Ecto neural progenitor cell (in vitro differentiated cells): ENCODE results near the gene SLC16A9.

Experiments
- DNase-seq: peaks from one replicate; pipeline ENCODE4 v3.0.0-alpha.2; 2018; ENCODE audit warnings: low spot score

Gene SLC16A9

DNA sequence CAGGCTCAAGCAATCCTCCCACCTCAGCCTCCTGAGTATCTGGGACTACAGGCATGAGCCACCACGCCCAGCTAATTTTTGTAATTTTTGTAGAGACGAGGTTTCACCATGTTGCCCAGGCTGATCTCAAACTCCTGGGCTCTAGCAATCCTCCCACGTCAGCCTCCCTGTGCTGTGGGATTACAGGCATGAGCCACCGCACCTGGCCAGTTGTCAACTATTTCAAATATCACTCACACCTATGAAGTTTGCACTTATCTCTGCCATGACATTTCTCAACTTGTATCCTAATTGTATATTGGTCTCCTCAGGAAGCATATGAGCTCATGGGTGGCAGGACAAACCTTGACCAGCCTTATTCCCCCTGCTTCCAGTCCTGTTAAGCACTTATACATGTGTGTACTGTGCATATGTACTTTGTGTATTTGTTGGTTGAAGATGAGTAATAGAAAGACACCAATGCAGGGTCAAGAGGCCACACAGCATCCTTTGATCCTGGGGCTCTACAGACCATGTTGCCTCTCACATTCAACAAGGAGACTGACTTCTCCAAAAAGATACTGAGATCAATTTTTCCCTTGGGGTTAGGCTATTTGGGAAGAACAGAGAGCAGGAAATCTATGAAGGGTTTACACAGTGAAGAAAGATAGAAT lies 82.2 kb downstream of the SLC16A9 start:
- no peak for DNase-seq

DNA sequence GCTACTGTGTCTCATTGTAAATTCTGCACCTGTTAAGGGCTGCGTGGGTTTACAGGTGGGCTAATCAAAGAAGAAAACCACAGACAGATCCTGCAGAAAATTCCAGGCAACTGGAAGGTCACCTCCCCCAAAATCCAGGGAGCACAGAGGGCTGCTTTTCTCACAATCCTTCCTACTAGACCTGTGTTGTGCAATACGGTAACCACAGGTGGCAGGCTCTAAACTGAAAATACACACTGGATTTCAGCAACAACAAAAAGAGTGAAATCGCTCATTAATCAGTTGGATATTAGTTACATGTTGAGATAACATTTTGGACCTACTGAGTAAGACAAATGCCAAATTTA lies 83.2 kb downstream of the SLC16A9 start:
- no peak for DNase-seq

DNA sequence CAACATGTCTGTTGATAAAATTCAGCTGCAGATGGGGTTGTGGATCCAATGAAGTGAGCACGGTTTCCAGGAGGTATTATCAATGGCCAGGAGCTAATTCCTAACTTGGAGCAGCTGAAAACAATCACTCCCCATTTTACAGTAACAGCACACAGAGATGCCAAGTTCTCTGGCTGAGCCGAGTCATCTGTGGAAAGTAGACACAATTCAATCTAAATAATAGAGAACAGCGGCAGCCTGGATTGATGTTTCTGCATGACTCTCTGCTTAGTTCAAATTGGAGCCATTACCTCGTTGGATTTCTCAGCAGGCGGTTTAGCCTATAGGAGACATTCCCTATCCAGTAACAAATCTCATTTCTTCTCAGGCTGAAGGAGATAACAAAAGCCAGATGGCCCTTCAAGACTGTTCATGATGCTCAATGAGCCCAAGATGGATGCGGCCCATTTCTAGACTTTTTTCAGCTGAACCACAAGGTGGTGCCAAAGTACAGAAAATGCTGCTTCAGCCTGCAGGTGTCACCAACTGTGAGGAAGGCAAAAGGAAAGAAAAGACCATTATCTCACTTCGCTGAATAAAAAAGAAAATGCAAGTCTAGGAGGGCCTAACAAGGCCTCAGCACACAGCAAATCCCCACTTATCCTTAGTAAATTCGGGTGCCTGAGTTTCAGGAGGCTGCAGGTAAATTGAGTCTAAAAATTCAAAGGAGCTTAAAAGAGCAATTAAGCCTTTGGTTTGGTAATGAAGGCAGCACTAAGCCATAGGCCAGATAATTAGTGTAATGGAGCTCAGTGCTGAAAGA lies 83.7 kb downstream of the SLC16A9 start:
- DNase-seq: peak; percentile 67

DNA sequence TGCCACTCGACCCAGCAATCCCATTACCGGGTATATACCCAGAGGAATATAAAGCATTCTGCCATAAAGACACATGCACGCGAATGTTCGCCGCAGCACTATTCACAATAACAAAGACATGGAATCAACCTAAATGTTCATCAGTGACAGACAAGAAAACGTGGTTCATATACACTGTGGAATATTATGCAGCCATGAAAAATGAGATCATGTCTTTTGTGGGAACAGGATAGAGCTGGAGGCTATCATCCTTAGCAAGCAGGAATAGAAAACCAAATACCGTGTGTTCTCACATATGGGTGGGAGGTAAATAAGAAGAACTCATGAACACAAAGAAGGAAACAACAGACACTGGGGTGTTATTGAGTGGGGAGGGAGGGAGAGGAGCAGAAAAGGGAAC lies 84.7 kb downstream of the SLC16A9 start:
- DNase-seq: no peak

DNA sequence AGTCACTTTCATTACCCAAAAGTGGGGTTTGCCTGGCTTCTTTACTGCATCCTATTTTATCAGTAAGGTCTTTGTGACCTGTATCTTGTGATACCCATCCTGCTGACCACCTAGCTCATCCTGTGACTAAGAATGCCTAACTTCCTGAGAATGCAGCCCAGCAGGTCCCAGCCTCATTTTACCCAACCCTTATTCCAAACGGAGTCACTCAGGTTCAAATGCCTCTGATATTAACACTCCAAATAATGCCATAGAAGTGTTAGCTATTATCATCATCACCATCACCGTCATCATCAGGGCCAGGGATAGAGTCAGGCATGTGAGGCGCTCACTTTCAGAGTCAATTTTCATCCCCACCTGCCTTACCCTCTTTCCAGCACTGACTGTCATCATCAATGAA lies 85.5 kb downstream of the SLC16A9 start:
- no peak for DNase-seq

DNA sequence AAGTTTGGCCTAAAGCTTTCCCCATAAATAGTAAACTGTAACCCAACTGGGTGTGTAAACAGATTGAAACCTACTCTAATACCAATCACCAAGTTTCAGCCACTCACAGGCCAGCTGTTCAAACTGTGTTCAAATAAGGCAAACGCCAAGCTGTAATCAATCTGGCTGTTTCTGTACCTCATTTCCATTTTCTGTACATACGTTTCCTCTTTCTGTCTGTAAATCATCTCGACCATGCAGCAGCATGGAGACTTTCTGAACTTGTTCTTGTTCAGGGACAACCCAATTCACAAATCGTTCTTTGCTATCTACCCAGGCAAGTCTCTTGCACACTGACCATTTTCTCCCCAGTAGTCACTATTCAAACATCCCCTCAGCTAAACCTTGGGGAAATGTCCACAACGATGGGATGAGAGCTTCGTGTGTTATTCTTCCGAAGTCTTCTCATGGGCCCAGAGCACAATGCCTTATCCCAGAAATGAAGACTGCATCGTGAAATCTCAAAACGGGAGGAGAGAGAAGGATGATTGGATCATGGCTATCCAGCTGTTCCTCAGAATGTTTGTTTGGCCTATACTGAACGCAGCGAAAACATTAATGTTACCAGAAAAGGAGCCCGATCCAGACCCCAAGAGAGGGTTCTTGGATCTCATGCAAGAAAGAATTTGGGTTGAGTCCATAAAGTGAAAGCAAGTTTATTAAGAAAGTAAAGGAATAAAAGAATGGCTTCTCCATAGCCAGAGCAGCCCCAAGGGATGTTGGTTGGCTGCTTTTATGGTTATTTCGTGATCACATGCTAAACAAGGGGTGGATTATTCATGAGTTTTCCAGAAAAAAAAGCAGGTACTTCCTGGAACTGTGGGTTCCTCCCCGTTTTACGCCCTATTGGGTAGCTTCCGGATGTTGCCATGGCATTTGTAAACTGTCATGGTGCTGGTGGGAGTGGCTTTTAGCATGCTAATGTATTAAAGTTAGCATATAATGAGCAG lies 86.2 kb downstream of the SLC16A9 start:
- DNase-seq: no peak

DNA sequence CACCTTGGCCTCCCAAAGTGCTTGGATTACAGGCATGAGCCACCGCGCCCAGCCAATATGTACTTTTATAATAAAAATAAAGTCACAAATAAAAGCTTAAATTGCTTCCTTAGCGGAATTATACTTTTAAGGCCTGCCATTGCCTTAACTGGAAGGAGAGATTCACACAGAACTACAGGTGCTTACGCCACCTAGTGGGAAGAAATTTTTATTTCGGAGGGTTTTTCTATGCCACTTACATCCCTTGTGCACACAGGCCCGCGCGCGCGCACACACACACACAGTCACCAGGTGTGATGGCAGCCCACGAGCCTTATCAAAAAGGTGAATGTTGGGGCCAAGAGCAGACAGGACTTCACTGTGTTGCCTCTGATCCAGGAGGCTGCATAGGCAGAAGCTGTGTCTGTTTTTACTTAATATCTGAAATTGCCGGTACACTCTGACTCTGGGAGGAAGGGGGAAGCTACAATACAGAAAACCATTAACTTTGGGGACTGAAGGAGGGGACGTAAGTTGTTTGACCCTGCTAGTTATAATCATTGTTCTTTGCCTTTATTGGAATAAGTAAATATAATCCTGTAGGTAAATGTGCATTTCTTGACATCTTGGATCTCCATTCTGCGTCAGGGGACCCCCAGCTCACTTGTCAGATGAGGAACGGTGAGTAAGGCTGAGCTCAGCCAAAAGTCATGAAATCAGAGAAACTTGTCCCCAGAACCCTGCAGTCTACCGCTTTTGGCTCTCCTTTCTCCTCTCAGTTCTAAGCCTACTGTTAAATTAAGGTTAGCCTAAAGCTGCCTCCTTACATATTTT lies 87.1 kb downstream of the SLC16A9 start:
- DNase-seq: peak; percentile 58

DNA sequence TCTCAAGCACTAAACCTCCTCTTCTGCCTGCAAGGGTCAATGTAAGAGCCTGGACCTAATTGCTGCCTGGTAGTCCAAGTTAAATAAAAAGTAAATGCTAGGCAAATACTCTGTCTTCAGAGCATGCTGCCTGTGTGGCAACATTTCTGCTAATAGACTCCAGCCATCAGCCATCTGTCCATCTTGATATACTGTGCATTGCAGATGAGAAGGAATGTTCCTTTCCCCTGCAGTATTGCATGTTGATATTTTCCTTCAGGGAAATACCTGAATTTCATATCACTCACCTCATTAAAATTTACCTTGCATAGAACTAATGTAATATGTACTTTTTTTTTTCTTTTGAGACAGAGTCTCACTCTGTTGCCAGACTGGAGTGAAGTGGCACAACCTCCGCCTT lies 87.9 kb downstream of the SLC16A9 start:
- DNase-seq: no peak

DNA sequence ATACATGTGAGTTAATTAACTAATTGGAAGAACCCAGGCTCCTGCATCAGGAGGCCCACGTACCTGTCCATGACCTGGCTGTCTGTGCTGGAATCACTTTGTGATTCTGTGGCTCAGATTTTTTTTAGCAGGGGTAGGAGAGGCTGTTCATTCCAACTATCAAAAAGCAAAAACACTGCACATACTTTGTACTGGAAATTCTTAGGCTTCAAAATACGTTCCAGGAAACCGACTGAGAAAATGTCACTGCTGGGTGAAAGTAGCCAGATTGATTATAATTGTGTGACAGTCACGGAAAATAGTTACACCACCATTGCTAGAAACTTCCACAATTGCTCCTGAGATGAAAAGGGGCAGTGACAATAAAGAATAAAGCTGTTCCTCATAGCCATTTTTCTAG lies 91.0 kb downstream of the SLC16A9 start:
- DNase-seq: no peak

DNA sequence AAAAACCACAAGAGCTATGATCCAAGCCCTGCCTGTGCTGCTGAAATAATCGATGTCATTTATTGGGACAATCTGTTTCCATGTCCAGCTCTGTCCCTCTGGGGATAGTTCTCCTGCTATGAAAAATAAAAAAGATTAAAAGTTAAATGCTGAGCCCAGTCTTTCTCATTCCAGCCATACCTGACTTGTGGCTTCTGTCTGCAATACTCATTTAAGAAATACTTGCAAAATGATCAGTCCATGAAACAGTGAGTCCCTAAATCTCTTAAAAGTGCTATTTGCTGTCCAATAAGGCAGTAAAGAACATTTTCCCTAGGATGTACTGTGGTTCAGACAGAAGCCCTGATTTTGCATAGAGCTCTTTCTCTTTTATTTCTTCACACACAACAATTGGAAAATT lies 91.7 kb downstream of the SLC16A9 start:
- no peak for DNase-seq

DNA sequence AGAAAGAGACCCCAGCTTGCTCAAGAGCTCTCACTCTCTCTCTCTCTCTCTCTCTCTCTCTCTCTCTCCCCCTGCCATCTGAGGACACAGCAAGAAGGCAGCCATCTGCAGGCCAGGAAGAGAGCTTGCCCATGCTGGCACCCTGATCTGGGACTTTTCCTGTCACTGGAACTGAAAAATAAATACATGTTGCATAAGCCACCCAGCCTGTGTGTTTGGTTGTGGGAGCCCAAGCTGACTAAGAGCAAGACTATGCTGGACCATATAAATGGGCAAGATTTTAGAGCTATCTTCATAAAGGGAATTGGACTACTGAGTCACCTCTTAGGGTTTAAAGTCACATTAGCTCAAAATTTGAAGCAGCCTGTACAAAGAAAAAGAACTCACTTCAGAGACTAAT lies 98.6 kb downstream of the SLC16A9 start:
- no peak for DNase-seq

DNA sequence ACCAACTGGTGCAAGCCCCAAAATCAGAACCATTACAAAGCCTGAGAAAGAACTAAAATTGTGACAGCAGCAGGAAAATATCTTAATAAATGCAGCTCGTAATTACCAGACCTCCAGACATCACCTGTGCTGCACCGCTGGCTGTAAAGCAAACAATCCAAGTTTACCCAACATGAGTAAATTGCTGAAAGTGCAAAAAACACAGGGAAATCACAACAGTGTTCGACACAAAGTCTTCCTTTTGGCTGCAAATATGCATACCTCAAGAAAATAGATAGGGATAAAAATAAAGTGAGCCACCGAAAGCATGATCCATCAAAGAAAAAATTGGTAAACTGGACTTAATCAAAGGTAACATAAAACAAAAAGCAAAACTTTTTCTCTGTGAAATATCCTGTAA lies 101.7 kb downstream of the SLC16A9 start:
- no peak for DNase-seq

DNA sequence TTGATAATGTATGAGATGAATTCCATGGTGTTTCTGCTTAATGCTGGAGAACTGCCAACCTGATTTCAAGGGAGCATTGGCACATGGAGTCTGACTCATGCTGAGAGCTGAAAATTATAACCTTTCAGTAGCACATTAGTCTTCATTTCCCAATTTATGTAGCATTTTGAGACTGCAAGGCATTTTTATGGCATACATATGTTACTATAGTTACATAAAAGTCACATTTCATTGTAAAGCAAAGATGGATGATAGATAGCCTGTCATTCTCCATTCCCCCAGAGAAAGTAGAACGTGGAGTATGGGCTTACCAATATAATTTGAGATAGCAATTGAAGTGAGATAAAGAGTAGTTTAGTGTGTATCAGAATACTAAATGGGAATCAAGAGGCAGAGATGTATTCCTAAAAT lies 103.1 kb downstream of the SLC16A9 start:
- DNase-seq: no peak

DNA sequence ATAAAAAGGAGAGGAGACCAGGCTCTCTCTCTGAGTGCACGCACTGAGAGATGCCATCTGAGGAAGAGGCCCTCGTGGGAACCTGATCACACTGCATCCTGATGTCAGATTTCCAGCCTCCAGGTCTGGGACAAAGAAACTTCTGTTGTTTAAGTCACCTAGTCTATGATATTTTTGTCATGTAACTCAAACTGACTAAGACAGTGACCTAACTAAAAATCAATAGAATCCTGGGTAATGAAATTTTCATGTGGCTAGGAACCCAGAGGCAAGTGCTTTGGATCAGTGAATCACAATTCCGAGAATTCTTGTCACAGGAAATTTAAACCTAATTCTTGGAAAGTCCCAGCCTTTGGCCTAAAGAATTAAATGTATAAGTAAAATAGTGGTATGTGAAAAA lies 107.7 kb downstream of the SLC16A9 start:
- no peak for DNase-seq
